Parathyroid adenoma (tissue), 2 donors: ENCODE measurements around the gene GJA3.
A peak's percentile ranks its signal among the peaks of the same experiment; 100 is the strongest.

Source experiments
- H2AFZ ChIP-seq: fragments of 300-600 bp; sonication (generic); one replicate; pipeline ENCODE4 v1.7.0; 2017; ENCODE audit warnings: antibody characterized with exemption, mild to moderate bottlenecking
- H3K27ac ChIP-seq: fragments of 300-600 bp; sonication (generic); one replicate; pipeline ENCODE4 v1.7.0; 2017
- H3K27me3 ChIP-seq: fragments of 300-600 bp; sonication (generic); one replicate; pipeline ENCODE4 v1.7.0; 2017; ENCODE audit warnings: low read length; ENCODE audit not compliant: control insufficient read depth, insufficient read depth
- H3K36me3 ChIP-seq: fragments of 300-600 bp; sonication (generic); one replicate; pipeline ENCODE4 v1.7.0; 2017; ENCODE audit warnings: low read length; ENCODE audit not compliant: control insufficient read depth, insufficient read depth
- H3K4me1 ChIP-seq: fragments of 300-600 bp; sonication (generic); one replicate; pipeline ENCODE4 v1.7.0; 2017; ENCODE audit warnings: control low read depth
- H3K4me2 ChIP-seq: fragments of 300-600 bp; sonication (generic); one replicate; pipeline ENCODE4 v1.7.0; 2017; ENCODE audit warnings: low read length
- H3K4me3 ChIP-seq: fragments of 300-600 bp; sonication (generic); one replicate; pipeline ENCODE4 v1.7.0; 2017; ENCODE audit warnings: low read depth, low read length
- H3K79me2 ChIP-seq: fragments of 300-600 bp; sonication (generic); one replicate; pipeline ENCODE4 v1.7.0; 2017; ENCODE audit warnings: control low read depth
- H3K9ac ChIP-seq: fragments of 300-600 bp; sonication (generic); one replicate; pipeline ENCODE4 v1.7.0; 2017; ENCODE audit warnings: mild to moderate bottlenecking
- H3K9me3 ChIP-seq: fragments of 300-600 bp; sonication (generic); one replicate; pipeline ENCODE4 v1.7.0; 2017; ENCODE audit warnings: low read length; ENCODE audit not compliant: control insufficient read depth
- TF ChIP-seq, protein P1 (sequence below): fragments of 300-600 bp; sonication (generic); IDR thresholded peaks from one replicate; pipeline ENCODE4 v1.7.0; 2017; ENCODE audit warnings: antibody characterized with exemption, mild to moderate bottlenecking
- donor health status: primary hyperparathyroidism.

Gene GJA3

DNA sequence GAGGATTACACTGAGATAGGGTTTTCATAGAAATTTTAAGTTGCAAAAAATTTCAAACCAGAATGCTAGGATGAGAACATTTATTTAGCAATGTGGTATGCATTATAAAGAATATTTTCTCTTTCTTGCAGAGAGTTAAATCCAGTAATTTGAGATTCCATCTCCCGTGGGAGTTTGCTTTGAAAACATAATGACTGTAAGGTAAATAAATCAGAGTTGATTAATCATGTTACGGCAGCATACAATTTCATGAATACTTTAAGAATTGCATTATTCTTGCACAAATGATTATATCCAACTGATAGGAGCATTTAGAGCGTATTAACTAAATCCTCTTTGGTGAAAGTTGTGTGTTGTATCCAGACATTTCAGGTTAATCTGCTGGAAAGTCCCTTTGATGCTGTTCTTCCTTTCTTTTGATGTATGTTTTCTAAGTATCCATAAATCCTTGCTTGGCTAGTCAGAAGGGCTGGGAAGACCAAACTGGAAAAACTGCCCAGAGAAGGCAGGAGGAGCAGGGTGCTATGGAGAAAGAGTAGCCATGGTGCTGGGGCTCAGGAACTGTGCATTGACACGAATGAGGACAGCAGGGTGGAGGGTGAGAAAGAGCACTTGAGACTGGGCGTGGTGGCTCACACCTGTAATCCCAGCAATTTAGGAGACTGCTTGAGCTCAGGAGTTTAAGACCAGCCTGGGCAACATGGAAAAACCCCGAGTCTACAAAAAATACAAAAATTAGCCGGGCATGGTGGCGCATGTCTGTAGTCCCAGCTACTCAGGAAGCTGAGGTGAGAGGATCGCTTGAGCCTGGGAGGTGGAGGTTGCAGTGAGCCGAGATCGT is 4.8 kb upstream of the GJA3 start:
- TF ChIP-seq, protein P1, sequence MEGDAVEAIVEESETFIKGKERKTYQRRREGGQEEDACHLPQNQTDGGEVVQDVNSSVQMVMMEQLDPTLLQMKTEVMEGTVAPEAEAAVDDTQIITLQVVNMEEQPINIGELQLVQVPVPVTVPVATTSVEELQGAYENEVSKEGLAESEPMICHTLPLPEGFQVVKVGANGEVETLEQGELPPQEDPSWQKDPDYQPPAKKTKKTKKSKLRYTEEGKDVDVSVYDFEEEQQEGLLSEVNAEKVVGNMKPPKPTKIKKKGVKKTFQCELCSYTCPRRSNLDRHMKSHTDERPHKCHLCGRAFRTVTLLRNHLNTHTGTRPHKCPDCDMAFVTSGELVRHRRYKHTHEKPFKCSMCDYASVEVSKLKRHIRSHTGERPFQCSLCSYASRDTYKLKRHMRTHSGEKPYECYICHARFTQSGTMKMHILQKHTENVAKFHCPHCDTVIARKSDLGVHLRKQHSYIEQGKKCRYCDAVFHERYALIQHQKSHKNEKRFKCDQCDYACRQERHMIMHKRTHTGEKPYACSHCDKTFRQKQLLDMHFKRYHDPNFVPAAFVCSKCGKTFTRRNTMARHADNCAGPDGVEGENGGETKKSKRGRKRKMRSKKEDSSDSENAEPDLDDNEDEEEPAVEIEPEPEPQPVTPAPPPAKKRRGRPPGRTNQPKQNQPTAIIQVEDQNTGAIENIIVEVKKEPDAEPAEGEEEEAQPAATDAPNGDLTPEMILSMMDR, result no peak
- no peaks in the 10 kb centered on the region for H3K79me2 ChIP-seq
- H3K4me3 ChIP-seq, result no peak overlapping the region
- no peaks in the 10 kb centered on the region for H3K9me3 ChIP-seq
- H3K4me2 ChIP-seq, result no peak overlapping the region
- H3K4me1 ChIP-seq, result no peaks in the 10 kb centered on the region
- no peaks in the 10 kb centered on the region for H3K36me3 ChIP-seq
- H3K9ac ChIP-seq, result no peak overlapping the region
- no peaks in the 10 kb centered on the region for H3K27me3 ChIP-seq
- no peak overlapping the region for H3K27ac ChIP-seq
- no peak overlapping the region for H2AFZ ChIP-seq

DNA sequence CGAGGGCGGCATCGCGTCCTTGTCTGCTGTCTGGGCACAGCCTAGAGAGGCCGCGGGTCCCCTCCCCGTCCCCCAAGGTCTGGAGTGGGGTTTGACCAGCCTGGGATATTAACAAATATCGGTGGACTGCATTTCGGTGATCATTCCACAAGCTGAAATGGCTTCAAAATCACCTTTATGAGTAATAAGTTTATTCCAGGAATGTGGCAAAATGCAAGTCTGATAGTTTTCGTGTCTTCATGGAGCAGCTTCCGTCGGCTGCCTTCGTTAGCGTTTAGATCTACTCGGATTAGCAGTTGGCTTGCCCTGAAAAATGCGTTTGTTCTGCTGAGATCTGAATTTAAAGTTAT is 1.1 kb upstream of the GJA3 start:
- H3K27ac ChIP-seq, result no peak overlapping the region
- TF ChIP-seq, protein P1, result no peak
- H3K9ac ChIP-seq, result no peak overlapping the region
- H3K27me3 ChIP-seq, result no peaks in the 10 kb centered on the region
- H3K36me3 ChIP-seq, result no peaks in the 10 kb centered on the region
- no peaks in the 10 kb centered on the region for H3K4me1 ChIP-seq
- no peaks in the 10 kb centered on the region for H3K79me2 ChIP-seq
- no peak overlapping the region for H3K4me3 ChIP-seq
- H3K9me3 ChIP-seq, result no peaks in the 10 kb centered on the region
- no peak overlapping the region for H2AFZ ChIP-seq
- H3K4me2 ChIP-seq, result no peak overlapping the region

DNA sequence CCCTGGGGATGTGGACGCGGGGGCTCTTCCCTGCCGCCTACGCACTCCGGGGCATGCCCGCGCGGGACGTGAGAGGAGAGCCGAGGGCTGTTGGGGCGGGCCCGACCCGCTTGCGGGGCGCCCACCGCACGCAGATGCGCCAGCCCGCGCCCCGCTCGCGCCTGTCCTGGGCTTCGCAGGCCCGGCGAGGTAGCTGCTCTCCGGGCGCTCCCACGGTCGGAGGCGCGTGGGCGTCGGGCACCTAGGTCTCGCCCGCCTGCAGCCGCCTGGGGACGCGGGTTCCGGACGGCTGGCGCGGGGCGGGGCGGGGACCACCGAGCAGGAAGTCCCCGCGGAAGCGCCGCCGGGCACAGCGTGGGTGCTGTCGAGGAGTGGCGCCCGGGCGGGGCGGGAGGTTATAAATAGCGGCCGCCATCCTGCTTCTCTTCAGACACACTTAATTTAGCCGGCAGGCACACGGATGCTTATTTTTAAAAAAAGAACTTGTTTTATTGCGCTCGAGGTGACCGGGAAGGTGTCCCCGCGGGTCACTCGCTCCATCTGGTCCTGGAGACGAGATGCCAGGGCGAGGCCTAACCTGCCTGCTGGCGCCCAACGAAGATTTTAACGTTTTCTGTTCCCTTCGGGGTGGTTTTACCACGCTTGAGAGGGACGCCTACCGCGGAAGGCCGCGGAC is 561 bp upstream of the GJA3 start:
- TF ChIP-seq, protein P1, result no peak
- H3K27me3 ChIP-seq, result no peaks in the 10 kb centered on the region
- no peak overlapping the region for H3K27ac ChIP-seq

DNA sequence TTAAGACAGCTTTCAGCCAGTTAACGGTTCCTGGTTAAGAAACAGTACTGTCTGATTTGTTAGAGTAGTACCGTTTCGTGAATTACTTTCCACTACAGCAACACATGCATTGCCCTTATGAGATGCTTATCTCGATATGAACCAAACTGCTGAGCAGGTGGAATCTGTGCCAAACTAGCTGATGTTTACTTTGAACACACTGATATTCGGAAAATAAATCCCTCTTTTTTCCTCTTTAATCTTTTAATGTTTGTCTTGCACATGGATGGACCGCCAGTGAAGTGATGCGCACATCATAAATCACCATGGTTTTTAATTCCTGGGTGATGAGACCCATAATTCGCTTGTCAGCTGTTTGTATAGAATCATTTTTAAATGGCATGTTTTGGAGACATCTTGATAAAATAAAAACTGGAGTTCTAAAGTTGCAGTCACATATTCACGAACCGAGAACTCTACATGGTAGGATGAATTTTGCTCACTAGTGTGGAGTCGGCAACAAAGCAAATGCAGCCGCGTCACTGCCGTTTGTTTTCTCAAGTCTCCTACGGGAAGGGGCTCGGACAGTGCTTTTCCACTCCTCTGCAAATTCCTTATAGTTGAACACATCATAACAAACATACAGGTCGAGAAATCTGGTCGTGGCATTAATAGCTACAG is 1.1 kb downstream of the GJA3 start:
- no peak overlapping the region for H3K27ac ChIP-seq
- H3K9me3 ChIP-seq, result no peaks in the 10 kb centered on the region
- no peaks in the 10 kb centered on the region for H3K4me1 ChIP-seq
- H3K79me2 ChIP-seq, result no peaks in the 10 kb centered on the region
- H3K4me2 ChIP-seq, result peak overlapping the region; percentile 75
- H3K27me3 ChIP-seq, result no peaks in the 10 kb centered on the region
- H3K9ac ChIP-seq, result no peak overlapping the region
- TF ChIP-seq, protein P1, result no peak
- H3K36me3 ChIP-seq, result no peaks in the 10 kb centered on the region
- H2AFZ ChIP-seq, result no peak overlapping the region
- peak overlapping the region; percentile 51 for H3K4me3 ChIP-seq

More for the DNA sequence above, 561 bp upstream of the GJA3 start:
- H3K9ac ChIP-seq, result no peak overlapping the region
- H3K79me2 ChIP-seq, result no peaks in the 10 kb centered on the region
- peak overlapping the region; percentile 7 for H2AFZ ChIP-seq
- no peaks in the 10 kb centered on the region for H3K4me1 ChIP-seq
- peak overlapping the region; percentile 51 for H3K4me3 ChIP-seq
- H3K36me3 ChIP-seq, result no peaks in the 10 kb centered on the region
- H3K9me3 ChIP-seq, result no peaks in the 10 kb centered on the region
- H3K4me2 ChIP-seq, result peak overlapping the region; percentile 75
